Kidney epithelial cell (primary cell): Measurements from ENCODE around the gene CNOT1. TPM values are rescaled to one million over a fixed set of nuclear protein-coding genes. Genes with fewer than 3 reads are reported as not detected.

Source experiments
- DNase-seq: peaks from one replicate; pipeline ENCODE4 v3.0.0-alpha.2; 2010; ENCODE audit warnings: low read depth
- H3K27me3 ChIP-seq: 2 replicates; pipeline ENCODE4 v1.6.0; 2011; ENCODE audit warnings: low read length; ENCODE audit not compliant: control insufficient read depth, insufficient read depth
- H3K36me3 ChIP-seq: 2 replicates; pipeline ENCODE4 v1.5.1; 2011; ENCODE audit warnings: low read length; ENCODE audit not compliant: control insufficient read depth, insufficient read depth
- H3K4me3 ChIP-seq: 2 replicates; pipeline ENCODE4 v1.5.1; 2011; ENCODE audit warnings: low read depth, mild to moderate bottlenecking, control low read depth, low read length
- total RNA-seq: library from RNA; depleted of rRNA; stranded (reverse); fragments of >200 nt; gene quantifications from 2 replicates; pipeline ENCODE4 v1.2.3, GENCODE V29; 2015
- TF ChIP-seq, protein P1 (sequence below): IDR thresholded peaks from 2 replicates; pipeline ENCODE4 v1.5.1; 2011; ENCODE audit warnings: mild to moderate bottlenecking, moderate library complexity, low read length, control low read depth, inconsistent platforms; ENCODE audit not compliant: insufficient read depth, poor library complexity, severe bottlenecking

Gene CNOT1
- total RNA-seq, 1 donor from 2014 or later = 132 TPM

DNA sequence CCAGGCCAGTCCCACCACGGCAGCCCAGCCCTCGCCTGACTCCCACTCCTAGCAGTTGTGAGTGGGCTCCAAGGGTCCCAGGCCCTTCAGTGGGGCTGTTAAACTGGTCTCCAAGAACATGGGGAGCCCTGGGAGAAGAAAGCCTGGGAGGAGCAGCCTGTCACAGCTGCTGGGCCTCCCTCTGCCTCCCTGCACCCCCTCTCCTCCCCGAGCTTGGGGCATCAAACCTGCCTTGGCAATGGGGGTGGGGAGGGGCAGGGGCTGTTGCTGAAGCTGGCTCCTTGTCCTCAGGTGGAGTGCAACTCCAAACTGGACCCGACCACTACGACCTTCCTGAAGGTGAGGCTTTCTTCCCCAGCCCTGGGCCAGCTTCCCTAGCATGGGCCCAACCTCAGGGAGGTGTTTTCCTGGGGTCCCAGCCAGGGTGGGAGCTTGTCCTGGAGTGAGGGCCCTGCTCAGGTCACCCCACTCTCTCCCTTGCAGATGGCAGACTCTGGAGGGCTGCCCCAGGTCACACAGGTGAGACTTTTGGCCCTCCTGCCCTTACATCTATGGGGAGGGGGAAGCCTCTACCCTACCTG lies 120.9 kb downstream of the CNOT1 start:
- TF ChIP-seq, protein P1, sequence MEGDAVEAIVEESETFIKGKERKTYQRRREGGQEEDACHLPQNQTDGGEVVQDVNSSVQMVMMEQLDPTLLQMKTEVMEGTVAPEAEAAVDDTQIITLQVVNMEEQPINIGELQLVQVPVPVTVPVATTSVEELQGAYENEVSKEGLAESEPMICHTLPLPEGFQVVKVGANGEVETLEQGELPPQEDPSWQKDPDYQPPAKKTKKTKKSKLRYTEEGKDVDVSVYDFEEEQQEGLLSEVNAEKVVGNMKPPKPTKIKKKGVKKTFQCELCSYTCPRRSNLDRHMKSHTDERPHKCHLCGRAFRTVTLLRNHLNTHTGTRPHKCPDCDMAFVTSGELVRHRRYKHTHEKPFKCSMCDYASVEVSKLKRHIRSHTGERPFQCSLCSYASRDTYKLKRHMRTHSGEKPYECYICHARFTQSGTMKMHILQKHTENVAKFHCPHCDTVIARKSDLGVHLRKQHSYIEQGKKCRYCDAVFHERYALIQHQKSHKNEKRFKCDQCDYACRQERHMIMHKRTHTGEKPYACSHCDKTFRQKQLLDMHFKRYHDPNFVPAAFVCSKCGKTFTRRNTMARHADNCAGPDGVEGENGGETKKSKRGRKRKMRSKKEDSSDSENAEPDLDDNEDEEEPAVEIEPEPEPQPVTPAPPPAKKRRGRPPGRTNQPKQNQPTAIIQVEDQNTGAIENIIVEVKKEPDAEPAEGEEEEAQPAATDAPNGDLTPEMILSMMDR = no peak
- Histone ChIP-seq H3K4me3 (no peak overlapping the region), H3K36me3 (no peaks in the 10 kb centered on the region), H3K27me3 (no peaks in the 10 kb centered on the region)
- DNase-seq = no peak

DNA sequence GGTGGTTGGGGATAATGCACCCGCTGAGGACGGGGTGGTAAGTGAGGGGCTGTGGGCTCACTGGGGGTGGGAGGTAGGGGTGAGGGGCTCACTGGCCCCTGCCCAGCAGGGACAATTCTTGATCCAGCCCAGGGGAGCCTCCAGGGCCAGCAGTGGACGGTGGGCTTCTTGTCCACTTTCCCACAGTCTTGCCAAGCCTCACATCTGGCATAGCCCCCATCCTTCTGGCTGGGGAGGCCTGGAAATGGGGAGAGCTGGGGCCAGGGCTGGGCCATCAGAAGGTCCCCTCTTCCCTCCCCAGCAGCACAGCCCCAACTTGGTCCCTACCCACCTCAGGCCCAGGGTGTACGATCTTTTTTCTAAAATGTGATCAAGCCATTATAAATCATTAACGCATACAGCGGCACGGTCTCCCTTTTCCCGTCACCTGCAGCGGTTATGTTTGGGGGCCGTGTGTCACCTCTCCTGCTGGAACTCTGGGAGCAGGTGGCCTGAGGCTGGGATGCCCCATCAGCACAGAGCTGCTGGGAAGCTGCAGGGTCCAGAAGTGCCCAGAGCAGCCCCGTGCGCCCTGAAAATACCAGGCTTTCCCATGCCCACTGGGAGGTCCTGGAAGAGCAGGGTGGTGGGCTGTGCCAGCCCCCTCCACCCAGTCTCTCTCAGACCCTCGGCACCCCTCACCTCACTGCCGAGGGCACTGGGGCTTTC lies 121.5 kb downstream of the CNOT1 start:
- Histone ChIP-seq H3K27me3 (no peaks in the 10 kb centered on the region), H3K4me3 (no peak overlapping the region), H3K36me3 (no peaks in the 10 kb centered on the region)
- TF ChIP-seq, protein P1 = no peak
- no peak for DNase-seq

DNA sequence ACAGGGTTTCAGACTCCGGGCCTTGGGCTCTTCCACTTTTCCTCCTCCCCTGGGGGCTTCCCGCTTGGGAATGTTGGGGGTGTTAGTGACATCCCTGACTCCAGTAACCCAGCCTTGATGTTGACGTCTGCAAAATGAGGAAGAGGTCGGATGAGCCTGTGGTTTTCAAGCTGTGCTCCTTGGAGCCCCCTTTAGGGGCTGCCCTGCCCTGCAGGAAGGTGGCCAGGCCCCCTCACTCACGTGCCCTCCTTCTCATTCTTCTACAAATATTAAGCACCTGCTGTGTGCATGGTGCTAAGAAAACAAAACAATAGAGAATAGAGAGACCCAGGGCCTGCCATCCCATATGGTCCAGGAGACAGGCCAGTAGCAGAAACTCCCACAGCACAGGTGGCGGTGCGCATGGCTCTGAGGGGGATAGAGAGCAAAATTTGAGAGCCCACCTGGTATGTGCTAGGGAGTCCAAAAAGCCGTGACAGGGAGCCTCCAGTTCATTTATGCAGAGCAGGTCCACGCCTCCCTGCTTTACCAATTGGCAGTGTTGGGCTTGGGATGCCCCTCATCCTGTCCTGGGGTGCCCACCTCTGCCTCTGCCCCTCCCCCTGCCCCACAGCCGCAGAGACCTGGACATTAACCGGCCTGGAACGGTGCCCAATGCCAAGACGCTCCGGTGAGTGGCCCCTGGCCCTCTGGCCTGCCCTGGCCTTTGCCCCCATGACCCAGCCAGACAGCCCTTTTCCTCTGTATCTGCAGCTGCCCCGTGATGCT lies 122.2 kb downstream of the CNOT1 start:
- DNase-seq = no peak
- Histone ChIP-seq H3K27me3 (no peaks in the 10 kb centered on the region), H3K36me3 (no peaks in the 10 kb centered on the region), H3K4me3 (no peak overlapping the region)
- TF ChIP-seq, protein P1 = no peak

DNA sequence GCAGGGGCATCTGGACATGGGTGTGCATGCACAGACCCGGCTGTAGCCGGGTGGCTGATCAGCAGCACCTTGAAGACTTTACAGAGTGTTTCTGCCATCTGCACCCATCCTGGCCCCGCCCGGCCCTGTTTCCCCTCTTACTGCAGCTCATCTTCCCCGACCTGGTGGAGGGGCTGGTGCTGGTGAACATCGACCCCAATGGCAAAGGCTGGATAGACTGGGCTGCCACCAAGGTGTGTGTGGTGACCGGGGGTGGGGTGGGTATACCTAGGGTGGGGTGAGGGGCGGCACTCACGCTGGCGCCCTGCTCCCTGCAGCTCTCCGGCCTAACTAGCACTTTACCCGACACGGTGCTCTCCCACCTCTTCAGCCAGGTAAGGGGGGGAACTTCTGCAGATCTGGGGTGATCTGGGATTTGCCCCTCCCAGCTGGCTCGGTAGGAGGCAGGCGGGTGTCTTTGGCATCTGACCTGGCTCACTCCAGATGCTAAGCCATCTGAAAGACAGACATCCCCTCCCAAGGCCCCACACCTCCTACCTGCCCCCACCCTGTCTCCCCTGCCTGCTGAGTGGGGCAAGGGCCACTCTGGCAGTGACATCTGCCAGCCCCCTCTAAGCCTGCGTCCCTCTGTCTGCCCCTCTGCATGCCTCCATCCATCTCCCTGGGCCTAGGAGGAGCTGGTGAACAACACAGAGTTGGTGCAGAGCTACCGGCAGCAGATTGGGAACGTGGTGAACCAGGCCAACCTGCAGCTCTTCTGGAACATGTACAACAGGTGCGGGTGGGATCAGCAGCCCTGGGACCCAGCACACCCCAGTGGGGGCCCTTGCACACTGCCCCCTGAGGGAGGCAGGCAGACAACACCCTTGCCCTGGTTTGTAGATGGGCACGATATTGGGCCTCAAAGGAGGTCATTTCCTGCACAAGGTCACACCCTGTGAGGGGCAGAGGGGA lies 123.1 kb downstream of the CNOT1 start:
- Histone ChIP-seq H3K27me3 (no peaks in the 10 kb centered on the region), H3K4me3 (no peak overlapping the region), H3K36me3 (no peaks in the 10 kb centered on the region)
- TF ChIP-seq, protein P1 = no peak
- no peak for DNase-seq

DNA sequence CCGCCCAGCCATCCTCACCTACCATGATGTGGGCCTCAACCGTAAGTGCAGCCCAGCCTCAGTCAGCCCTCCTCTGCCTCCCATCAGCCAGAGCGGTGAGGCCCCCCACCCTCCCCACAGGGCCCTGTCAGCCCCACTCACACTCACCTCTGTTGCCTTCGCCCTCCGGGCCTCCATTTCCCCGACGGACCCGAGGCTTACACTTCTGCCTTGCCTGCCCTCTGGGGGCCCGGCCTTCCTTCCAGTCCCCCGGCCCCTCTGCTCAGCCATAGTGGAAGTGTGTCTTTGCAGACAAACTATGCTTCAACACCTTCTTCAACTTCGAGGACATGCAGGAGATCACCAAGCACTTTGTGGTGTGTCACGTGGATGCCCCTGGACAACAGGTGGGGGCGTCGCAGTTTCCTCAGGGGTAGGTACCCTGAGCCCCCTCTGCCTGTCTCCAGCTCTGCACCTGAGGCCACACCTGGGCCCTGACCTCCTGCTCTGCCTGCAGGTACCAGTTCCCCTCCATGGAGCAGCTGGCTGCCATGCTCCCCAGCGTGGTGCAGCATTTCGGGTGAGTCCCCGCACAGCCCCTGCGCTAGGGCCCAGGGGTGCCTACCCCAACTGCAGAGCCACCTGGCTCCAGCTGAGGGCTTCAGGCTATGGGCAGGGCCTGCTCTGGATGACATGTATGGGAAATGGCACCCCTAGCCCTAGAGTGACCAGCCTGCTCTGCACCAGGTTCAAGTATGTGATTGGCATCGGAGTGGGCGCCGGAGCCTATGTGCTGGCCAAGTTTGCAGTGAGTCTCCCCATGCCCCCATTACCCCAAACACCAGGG lies 125.5 kb downstream of the CNOT1 start:
- no peak for DNase-seq
- H3K4me3 ChIP-seq = no peak overlapping the region
- TF ChIP-seq, protein P1 = no peak
- H3K27me3 ChIP-seq = no peaks in the 10 kb centered on the region
- H3K36me3 ChIP-seq = no peaks in the 10 kb centered on the region
